ENCODE data around the gene CCDC97.
"Not testable (repeated sequence)": the region's sequence is repeated elsewhere in the genome, so short reads cannot be mapped to it uniquely, and the experiment has no call there.

The CCDC97 gene

DNA sequence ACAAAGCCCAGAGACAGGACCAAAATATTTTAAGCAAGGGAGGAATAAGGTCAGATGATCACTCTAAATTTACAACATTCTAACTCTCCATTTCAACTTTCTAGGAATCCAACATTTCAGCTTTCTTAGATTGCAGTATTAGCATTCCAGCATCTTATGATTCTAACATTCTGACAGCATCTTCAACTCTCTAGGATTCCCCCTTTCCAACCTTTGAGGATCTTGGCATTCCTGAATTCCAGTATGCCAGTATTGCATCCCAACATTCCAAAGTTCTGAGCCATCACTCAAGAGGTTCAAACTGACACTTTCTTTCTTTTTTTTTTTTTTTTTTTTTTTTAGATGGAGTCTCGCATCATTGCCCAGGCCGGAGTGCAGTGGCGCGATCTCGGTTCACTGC, 30.0 kb downstream of the CCDC97 start:
- Histone ChIP-seq H3F3A (ENCODE audit: control insufficient read depth, insufficient read depth) (no peaks in the 10 kb centered on the region), H3K4me1 (ENCODE audit: control insufficient read depth, low read length) (peaks cover 22% of the 10 kb centered on the region), H3K4me3 (ENCODE audit: low read length) (no peak overlapping the region), H3K36me3 (ENCODE audit: control insufficient read depth, low read length) (peaks cover 69% of the 10 kb centered on the region), H3K27ac (ENCODE audit: low read depth, low read length) (no peak overlapping the region), H3K4me2 (ENCODE audit: low read length) (no peak overlapping the region), H3K9me2 (replicated peaks; ENCODE audit: control insufficient read depth, low read length) (no peaks in the 10 kb centered on the region), H3K9me3 (ENCODE audit: control insufficient read depth, insufficient read depth, low read length) (no peaks in the 10 kb centered on the region), H3K27me3 (ENCODE audit: control insufficient read depth, low read length) (no peaks in the 10 kb centered on the region), H3K79me2 (ENCODE audit: control insufficient read depth, low read length) (peaks cover 51% of the 10 kb centered on the region), H4K20me1 (ENCODE audit: control insufficient read depth, insufficient read depth, low read depth, low read length) (0 out of 2 replicates have a peak, but pooled peaks cover 3% of the 10 kb centered on the region)
- TF ChIP-seq EZH2phosphoT487 (IDR thresholded peaks at IDR 0.05; ENCODE audit: borderline replicate concordance, low read length): no peak
- TF ChIP-seq, protein P1, sequence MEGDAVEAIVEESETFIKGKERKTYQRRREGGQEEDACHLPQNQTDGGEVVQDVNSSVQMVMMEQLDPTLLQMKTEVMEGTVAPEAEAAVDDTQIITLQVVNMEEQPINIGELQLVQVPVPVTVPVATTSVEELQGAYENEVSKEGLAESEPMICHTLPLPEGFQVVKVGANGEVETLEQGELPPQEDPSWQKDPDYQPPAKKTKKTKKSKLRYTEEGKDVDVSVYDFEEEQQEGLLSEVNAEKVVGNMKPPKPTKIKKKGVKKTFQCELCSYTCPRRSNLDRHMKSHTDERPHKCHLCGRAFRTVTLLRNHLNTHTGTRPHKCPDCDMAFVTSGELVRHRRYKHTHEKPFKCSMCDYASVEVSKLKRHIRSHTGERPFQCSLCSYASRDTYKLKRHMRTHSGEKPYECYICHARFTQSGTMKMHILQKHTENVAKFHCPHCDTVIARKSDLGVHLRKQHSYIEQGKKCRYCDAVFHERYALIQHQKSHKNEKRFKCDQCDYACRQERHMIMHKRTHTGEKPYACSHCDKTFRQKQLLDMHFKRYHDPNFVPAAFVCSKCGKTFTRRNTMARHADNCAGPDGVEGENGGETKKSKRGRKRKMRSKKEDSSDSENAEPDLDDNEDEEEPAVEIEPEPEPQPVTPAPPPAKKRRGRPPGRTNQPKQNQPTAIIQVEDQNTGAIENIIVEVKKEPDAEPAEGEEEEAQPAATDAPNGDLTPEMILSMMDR (IDR thresholded peaks at IDR 0.05; ENCODE audit: low read depth, low read length, poor library complexity, severe bottlenecking): no peak

DNA sequence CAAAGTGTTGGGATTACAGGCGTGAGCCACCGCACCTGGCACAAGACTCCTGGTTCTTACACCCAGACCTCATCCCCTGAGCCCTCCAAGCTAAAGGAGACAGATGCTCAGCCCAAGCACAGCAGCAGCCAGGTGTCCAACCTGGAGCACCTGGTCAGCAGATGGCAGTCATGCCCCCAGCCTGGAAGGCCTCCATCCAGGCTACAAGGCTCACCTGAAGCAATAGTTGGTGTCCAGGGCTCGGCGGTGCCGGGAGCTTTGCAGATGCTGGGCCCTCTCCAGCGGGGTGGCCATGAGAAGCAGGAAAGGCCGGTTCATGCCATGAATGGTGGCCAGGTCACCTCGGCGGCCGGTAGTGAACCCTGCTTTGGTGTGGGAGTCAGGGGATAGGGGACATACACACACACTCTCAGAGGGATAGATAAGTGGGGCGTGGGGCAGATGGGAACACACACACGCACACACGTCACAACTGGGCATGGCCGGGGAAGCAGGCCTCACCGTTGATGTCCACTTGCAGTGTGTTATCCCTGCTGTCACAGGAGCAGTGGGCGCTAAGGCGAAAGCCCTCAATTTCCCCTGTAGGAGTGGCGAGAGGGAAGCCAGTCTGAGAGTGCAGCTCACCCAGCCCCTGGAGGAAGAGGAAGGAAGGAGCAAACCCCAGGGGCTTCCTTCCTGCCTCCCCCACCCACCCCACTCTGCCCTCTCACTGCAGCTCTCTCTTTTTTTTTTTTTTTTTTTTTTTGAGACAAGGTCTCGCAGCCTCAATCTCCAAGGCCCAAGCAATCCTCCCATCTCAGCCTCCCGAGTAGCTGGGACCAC, 31.9 kb downstream of the CCDC97 start:
- no peak overlapping the region for H3K4me3 ChIP-seq (ENCODE audit: low read length)
- H3K27me3 ChIP-seq (ENCODE audit: control insufficient read depth, low read length): no peaks in the 10 kb centered on the region
- H3K27ac ChIP-seq (ENCODE audit: low read depth, low read length): no peak overlapping the region
- peaks cover 52% of the 10 kb centered on the region for H3K79me2 ChIP-seq (ENCODE audit: control insufficient read depth, low read length)
- H3F3A ChIP-seq (ENCODE audit: control insufficient read depth, insufficient read depth): no peaks in the 10 kb centered on the region
- H3K36me3 ChIP-seq (ENCODE audit: control insufficient read depth, low read length): peaks cover 66% of the 10 kb centered on the region
- peaks cover 6% of the 10 kb centered on the region for H3K4me1 ChIP-seq (ENCODE audit: control insufficient read depth, low read length)
- no peak overlapping the region for H3K4me2 ChIP-seq (ENCODE audit: low read length)
- no peaks in the 10 kb centered on the region for H3K9me3 ChIP-seq (ENCODE audit: control insufficient read depth, insufficient read depth, low read length)
- no peaks in the 10 kb centered on the region for H3K9me2 ChIP-seq (replicated peaks; ENCODE audit: control insufficient read depth, low read length)
- TF ChIP-seq, protein P1 (IDR thresholded peaks at IDR 0.05; ENCODE audit: low read depth, low read length, poor library complexity, severe bottlenecking): no peak
- no peak for TF ChIP-seq EZH2phosphoT487 (IDR thresholded peaks at IDR 0.05; ENCODE audit: borderline replicate concordance, low read length)
- 0 out of 2 replicates have a peak, but pooled peaks cover 3% of the 10 kb centered on the region for H4K20me1 ChIP-seq (ENCODE audit: control insufficient read depth, insufficient read depth, low read depth, low read length)

DNA sequence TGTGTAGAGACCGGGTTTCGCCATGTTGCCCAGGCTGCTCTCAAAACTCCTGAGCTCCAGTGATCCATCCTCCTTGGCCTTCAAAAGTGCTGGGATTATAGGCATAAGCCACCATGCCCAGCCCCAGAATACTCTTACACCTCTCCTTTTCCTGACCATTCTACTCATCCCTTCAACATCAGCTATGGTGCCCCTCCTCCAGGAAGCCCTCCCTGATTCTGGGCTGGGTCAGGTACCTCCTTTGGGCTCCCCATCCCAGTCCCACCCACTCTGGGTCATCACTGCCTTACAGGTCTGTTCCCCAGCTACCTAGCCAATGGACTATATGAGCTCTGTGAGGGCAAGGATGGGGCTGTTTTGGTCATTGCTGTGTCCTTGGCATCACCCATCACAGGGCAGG, 34.2 kb downstream of the CCDC97 start:
- H3K36me3 ChIP-seq (ENCODE audit: control insufficient read depth, low read length): peaks cover 70% of the 10 kb centered on the region
- peaks cover 9% of the 10 kb centered on the region for H3K4me1 ChIP-seq (ENCODE audit: control insufficient read depth, low read length)
- TF ChIP-seq, protein P1 (IDR thresholded peaks at IDR 0.05; ENCODE audit: low read depth, low read length, poor library complexity, severe bottlenecking): no peak
- no peak for TF ChIP-seq EZH2phosphoT487 (IDR thresholded peaks at IDR 0.05; ENCODE audit: borderline replicate concordance, low read length)
- no peaks in the 10 kb centered on the region; the same call in 1 of the 2 replicates for H3F3A ChIP-seq (ENCODE audit: control insufficient read depth, insufficient read depth)
- H3K4me2 ChIP-seq (ENCODE audit: low read length): no peak overlapping the region
- no peaks in the 10 kb centered on the region for H3K9me3 ChIP-seq (ENCODE audit: control insufficient read depth, insufficient read depth, low read length)
- H3K27ac ChIP-seq (ENCODE audit: low read depth, low read length): no peak overlapping the region
- no peaks in the 10 kb centered on the region for H3K27me3 ChIP-seq (ENCODE audit: control insufficient read depth, low read length)
- H3K4me3 ChIP-seq (ENCODE audit: low read length): no peak overlapping the region
- H3K79me2 ChIP-seq (ENCODE audit: control insufficient read depth, low read length): peaks cover 55% of the 10 kb centered on the region
- no peaks in the 10 kb centered on the region for H3K9me2 ChIP-seq (replicated peaks; ENCODE audit: control insufficient read depth, low read length)
- H4K20me1 ChIP-seq (ENCODE audit: control insufficient read depth, insufficient read depth, low read depth, low read length): 0 out of 2 replicates have a peak, but pooled peaks cover 2% of the 10 kb centered on the region

DNA sequence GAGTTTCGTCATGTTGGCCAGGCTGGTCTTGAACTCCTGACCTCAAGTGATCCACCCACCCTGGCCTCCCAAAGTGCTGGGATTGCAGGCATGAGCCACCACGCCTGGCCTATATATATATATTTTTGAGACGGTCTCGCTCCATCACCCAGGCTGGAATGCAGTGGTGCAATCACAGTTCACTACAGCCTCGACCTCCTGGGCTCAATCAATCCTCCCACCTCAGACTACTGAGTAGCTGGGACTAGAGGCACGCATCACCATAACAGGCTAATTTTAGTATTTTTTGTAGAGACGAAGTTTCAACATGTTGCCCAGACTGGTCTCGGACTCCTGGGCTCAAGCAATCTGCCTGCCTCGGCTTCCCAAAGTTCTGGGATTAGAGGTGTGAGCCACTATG, 36.9 kb downstream of the CCDC97 start:
- H3F3A ChIP-seq (ENCODE audit: control insufficient read depth, insufficient read depth); H3K9me3 ChIP-seq (ENCODE audit: control insufficient read depth, insufficient read depth, low read length); H3K9me2 ChIP-seq (replicated peaks; ENCODE audit: control insufficient read depth, low read length); H3K27me3 ChIP-seq (ENCODE audit: control insufficient read depth, low read length); H3K4me2 ChIP-seq (ENCODE audit: low read length); H3K4me3 ChIP-seq (ENCODE audit: low read length); H3K27ac ChIP-seq (ENCODE audit: low read depth, low read length): not testable (repeated sequence)
- Histone ChIP-seq H3K4me1 (ENCODE audit: control insufficient read depth, low read length) (peaks cover 27% of the 10 kb centered on the region), H4K20me1 (ENCODE audit: control insufficient read depth, insufficient read depth, low read depth, low read length) (peaks cover 19% of the 10 kb centered on the region; the same call in 1 of the 2 replicates), H3K36me3 (ENCODE audit: control insufficient read depth, low read length) (peaks cover 75% of the 10 kb centered on the region), H3K79me2 (ENCODE audit: control insufficient read depth, low read length) (peaks cover 63% of the 10 kb centered on the region)

All from DOHH2 (cell line).